Fibroblast of peridontal ligament (primary cell): ENCODE results near the gene BANF1.

Source experiments
- DNase-seq: peaks from one replicate; pipeline ENCODE4 v3.0.0-alpha.2; 2010; ENCODE audit errors: extremely low read depth

Gene BANF1, protein sequence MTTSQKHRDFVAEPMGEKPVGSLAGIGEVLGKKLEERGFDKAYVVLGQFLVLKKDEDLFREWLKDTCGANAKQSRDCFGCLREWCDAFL

DNA sequence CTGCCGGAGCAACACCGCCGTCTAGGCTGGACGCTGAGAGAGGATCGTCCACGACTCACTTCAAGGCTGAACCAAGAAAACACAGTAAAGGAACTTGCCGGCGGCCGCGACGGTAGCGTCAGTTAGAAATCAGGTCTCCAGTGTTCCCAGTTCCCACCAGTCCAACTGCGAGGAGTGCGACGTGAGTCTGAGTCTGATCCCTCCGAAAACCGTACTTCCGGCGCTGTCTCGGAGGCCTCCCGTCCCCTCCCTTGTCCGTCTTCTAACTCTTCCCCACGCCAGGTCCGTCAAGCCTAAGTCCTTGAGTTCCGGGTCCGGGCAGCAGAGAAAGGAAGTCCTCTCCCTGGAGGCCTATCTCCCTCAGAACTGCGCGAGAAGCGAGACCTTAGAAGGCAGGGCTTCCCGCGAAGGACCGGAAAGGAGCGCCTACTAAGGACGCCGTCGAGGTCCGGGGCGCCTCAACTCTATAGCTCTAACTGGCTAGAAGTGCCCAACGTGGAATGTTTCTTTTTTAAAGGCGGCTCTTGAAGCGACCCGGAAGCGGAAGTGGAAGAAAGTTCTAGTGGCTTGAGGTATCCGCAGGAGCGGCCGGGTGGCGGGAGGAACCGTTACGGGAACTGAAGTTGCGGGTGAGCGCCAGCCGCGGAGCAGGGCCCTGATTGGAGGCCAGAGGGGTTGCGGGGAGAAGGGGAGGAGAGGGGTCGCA, at the start of gene BANF1, which contains the start of gene EIF1AD:
BANF1 (plus strand) TSS at position 562 of the 706 bp plus-strand sequence. CDS start 748 bp downstream, outside the sequence.
EIF1AD (minus strand) TSS at position 216 of the 706 bp plus-strand sequence. CDS start 1,768 bp downstream, outside the sequence.
- DNase-seq: peak; percentile 99

DNA sequence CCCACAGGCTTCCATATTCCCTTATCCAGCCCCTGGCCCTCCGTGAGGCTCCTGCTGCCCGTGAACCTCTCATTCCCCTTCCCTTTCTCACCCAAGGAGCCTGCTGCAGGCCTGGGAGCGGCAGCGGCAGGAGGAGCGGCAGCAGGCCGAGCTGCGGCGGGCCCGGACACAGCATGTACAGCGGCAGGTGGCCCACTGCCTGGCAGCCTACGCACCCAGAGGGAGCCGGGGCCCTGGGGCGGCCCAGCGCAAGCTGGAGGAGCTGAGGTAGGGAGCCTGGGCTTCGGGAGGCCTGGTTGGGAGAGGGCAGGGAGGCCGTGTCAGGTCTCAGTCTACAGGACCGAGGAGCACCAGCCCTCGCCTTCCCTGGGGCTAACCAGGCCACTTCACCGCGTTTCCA, 48.8 kb upstream of the BANF1 start:
- no peak for DNase-seq

DNA sequence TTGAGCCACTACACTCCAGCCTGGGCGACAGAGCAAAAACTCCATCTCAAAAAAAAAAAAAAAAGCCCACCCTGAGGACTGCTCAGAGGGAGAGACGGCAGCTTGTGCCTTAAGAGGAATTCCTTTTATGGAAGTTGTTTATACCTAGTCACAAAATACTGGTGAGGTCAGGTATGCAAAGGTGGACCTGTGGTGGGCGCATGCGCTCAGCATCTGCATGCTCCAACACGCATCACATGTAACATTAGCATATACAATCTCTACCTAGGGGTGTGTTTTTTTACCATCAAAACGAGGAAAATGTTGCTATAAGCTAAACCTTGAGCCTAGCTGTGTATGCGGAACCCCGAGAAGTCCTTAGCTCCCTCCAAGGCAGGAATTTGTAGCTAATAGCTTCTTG, 47.5 kb upstream of the BANF1 start:
- no peak for DNase-seq

DNA sequence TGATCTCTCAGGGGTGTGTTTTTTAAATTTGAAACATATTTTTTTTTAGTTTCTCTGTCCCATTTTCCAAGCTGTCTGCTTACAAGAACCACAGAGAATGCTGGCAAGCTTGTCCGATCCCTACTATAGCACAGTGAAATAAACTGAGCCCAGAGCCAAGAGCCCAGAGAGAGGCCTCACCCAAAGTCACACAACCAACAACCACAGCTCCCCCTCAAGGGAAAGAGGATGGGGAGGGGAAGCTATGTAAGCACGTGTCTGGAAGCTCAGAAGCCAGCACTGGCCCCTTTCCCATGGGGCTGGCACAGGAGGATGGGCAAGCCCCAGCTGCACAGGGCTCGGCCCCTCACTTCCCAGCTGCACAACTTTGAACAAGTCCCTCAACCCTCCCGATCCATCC, 44.0 kb upstream of the BANF1 start:
- DNase-seq: peak; percentile 61

DNA sequence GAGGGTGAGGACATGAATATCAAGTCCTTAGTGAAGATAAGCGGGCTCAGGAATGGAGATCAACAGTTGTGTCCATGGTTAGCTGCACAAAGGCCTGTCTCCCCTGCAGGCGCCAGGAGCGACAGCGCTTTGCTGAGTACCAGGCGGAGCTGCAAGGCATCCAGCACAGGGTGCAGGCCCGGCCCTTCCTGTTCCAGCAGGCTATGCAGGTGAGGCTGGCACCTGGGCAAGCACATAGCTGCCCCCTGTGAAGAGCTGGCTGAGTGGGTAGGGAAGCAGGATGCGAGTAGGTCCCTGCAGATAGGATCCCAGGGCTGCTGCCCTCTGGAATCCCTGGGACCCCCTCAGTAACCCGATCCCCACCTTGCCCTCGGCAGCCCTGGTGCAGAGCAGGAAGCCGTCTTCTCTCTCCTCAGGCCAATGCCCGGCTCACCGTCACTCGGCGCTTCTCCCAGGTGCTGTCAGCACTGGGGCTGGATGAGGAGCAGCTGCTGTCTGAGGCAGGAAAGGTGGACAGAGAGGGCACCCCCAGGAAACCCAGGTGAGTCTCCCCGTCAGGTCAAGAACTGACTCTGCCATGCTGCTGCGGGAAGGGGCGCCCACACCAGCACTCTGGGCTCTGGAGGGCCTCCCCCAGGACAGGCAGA, 43.4 kb upstream of the BANF1 start:
- DNase-seq: no peak

DNA sequence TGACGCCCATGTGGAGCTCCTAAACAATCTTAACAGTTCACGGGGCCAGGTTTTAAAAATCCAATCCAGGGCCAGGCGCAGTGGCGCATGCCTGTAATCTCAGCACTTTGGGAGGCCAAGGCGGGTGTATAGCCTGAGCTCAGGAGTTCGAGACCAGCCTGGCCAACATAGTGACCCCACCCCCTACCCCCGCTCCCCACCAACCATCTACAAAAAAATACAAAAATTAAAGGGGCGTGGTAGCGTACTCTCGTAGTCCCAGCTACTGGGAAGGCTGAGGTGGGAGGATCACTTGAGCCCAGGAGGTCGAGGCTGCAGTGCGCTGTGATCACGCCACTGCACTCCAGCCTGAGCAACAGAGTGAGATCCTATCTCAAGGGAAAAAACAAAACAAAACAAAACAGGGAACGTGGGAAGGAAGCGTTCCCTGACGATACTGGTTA, 41.5 kb upstream of the BANF1 start:
- no peak for DNase-seq

DNA sequence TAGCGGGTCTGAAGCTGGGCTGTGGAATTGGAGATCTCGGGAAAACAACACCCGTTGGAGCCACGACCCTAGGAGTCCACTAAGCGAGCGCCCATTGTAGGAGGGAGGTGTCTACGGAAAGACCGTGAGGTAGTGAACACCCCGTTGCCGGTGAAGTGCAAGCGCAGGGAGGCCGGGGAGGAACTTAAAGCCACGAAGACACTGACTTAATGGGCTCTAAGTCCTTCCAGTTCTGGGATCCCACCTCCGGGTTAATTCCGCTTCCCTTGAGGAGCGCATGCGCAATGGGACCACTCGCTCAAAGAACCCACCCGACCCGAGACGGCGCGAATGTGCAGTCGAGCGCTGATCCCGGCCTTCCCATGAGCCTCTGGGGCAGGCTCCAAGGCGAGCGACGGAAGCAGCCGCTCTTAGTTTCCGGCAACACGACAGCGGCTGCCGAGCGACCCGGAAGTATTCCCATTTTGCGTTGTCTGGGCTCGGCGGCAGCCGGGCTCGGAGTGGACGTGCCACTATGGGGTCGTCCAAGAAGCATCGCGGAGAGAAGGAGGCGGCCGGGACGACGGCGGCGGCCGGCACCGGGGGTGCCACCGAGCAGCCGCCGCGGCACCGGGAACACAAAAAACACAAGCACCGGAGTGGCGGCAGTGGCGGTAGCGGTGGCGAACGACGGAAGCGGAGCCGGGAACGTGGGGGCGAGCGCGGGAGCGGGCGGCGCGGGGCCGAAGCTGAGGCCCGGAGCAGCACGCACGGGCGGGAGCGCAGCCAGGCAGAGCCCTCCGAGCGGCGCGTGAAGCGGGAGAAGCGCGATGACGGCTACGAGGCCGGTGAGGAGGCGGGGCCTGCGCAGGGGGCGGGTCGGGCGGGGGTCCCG, 40.8 kb upstream of the BANF1 start, which contains the start of gene SART1:
SART1 (plus strand) TSS at position 468 of the 874 bp plus-strand sequence; CDS start at position 515, 47 bp downstream.
- DNase-seq: peak; percentile 97

DNA sequence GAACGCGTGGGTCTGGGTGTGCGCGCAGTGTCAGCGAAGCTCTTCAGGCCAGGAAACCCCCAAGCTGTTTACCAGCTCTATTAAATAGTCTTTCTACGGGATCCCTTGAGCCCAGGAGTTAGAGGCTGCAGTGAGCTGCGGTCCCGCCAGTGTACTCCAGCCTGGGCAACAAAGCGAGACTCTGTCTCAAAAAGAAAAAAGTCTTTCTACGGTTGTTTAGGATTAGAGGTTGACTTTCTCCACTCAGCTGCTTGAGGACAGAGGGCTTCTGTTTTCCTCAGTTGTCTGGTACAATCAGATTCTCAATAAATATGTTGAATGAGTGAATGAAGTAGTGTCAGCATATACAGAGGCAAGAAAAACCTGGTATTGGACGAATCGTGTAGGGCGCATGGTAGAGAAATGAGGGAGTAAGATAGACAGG, 40.1 kb upstream of the BANF1 start:
- DNase-seq: no peak

DNA sequence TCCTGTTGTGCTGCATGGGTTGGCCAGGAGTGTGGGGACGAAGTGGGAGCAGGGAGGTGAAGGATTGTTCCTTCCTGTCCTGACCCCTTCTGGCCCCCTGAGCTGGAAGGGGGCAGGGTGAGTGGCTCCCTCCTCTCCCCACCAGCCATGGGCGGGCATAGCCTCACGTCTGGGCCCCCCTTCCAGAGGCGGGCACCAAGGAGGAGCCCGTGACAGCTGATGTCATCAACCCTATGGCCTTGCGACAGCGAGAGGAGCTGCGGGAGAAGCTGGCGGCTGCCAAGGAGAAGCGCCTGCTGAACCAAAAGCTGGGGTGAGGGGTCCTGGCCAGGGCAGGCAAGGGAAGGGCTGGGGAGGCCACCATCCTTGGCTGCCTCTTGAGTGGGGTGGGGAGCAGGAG, 37.4 kb upstream of the BANF1 start:
- DNase-seq: no peak

DNA sequence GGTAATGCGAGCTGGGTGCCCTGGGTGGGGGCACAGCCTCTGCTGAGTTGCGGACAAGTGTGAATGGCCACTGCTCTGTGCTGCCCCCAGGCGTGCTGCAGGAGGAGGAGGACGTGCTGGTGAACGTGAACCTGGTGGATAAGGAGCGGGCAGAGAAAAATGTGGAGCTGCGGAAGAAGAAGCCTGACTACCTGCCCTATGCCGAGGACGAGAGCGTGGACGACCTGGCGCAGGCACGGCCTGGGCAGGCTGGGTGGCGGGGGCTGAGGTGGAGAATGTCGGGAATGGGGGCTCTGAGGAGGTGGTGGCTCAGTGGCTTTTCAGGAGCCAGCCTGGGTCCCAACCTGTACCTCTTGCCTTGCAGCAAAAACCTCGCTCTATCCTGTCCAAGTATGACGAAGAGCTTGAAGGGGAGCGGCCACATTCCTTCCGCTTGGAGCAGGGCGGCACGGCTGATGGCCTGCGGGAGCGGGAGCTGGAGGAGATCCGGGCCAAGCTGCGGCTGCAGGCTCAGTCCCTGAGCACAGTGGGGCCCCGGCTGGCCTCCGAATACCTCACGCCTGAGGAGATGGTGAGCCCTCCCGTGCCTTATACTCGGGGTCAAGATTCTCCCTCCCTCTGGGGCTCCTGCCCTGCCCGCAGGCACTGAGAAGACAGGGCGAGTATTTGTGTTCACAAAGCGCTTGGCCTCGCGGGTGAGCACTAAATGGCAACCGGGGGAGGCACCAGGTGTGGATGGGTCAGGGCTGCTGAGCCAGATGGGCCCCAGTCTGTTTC, 36.1 kb upstream of the BANF1 start:
- no peak for DNase-seq

DNA sequence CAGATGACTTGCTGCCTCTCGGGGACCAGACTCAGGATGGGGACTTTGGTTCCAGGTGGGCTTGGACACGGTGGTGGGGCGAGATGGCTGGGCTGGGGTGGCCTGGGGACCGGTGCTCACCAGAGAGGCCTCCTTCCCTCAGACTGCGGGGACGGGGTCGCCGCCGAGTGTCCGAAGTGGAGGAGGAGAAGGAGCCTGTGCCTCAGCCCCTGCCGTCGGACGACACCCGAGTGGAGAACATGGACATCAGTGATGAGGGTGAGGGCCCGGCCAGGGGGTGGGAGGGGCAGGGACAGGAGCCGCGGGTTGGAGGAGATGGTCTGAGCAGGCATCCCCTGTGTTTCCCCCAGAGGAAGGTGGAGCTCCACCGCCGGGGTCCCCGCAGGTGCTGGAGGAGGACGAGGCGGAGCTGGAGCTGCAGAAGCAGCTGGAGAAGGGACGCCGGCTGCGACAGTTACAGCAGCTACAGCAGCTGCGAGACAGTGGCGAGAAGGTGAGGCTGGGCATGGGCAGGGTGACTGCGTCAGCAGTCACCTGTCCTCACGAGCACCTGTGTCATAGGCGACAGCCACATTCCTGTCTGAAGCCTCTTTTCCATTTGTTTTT, 34.9 kb upstream of the BANF1 start:
- DNase-seq: no peak

DNA sequence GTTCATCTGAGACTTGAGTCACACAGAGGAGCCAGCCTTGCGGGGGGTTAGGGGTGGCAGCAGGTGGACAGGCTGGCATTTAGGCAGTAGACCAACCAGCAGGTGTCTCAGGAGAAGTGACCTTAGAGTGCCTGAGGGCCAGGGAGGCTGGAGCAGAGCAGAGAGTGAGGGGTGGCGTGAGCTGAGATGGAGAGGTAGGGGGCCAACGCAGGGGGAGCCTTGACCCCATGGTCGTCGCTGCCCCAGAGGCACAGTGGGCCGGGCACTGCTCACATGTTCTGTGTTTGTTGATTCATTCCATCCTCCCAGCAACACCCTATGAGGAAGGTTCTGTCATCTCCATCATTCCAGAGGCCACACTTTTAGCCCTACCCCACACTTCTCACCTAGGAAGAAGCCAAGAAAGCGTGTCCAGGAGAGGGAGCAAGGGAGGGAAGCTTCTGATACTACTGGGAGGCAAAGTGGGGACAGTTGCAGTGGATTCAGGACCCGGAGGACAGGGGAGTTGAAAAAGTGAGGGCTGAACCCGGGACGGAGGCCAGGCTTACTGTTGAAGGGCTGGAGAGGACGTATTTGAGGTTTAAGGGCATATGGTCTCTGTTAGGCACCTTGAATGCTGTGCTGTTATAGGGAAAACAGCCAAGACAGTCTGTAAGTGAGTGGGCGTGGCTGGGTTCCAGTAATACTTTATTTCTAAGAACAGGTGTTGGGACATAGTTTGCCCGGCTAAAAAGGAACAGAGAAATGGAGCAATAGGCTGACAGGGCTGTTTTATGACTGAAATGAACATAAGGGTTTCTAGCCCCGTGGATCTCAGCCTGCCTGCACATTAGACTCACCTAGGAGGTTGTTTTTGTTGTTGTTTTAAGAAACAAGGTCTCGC, 33.5 kb upstream of the BANF1 start:
- DNase-seq: no peak

DNA sequence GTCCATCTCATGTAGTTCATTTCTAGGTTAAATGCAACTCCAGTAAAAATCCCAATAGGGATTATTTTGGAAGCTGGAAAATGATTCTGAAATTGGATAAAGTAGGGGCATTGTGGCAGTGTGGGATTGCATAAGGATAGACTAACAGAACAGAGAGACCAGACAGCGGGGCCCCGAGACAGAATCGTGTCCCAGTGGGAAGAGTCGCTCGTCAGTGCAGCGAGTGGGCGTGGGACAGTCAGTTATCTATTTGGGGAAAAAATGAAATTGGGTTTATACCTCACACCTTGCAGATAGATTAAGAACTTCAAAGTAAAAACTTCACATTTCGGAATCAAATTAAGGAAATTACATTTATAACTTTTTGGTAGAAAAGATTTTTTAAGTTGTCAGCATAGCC, 30.2 kb upstream of the BANF1 start:
- no peak for DNase-seq

DNA sequence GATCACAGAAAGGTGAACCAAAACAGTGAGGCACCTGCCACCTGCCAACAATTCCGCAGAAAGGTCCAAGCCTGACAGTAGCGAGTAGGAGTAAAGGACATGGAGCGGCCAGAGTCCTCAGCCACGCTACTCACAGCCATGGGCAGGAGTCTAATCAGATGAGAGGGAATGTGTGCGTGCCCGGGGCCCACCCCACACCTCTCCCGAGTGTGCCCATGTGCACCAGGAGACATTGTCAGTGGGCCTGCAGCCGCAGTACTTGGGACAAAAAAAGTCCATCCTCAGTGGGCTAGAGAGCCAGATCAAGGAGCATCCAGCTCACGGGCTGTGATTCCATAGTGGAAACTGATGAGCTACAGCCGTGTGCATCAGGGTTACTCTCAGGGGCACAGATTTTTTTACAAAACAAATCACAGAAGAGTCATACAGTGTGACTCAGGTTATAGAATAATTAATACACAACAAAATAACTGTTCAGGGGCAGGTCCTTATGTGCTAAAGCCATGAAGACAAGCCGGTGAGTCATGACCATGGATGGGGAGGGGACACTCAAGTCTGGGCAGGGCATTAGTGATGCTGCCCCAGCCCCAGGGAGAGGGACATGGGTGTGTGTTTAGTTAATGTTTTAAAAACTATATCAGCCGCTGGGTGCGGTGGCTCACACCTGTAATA, 28.7 kb upstream of the BANF1 start:
- DNase-seq: no peak

DNA sequence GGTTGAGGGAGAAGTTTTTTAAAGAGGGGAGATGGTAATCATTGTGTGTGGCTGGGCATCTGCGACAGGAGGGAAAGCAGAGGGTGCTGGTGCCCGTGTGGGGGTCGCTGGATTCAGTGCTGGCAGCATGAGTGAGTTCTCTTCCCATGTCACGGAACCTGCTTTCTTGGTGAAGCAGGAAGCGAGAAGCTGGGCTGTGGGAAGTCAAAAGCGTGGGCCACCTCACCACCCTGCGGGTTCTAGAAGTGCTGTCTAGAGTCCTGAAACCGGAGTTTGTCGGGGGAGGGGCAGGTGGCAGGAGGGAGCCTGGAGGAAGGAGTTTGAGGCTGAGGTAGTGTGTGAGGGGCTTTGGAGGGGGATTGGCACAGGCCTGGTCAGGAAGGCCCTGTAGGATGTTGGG, 26.5 kb upstream of the BANF1 start:
- DNase-seq: no peak

DNA sequence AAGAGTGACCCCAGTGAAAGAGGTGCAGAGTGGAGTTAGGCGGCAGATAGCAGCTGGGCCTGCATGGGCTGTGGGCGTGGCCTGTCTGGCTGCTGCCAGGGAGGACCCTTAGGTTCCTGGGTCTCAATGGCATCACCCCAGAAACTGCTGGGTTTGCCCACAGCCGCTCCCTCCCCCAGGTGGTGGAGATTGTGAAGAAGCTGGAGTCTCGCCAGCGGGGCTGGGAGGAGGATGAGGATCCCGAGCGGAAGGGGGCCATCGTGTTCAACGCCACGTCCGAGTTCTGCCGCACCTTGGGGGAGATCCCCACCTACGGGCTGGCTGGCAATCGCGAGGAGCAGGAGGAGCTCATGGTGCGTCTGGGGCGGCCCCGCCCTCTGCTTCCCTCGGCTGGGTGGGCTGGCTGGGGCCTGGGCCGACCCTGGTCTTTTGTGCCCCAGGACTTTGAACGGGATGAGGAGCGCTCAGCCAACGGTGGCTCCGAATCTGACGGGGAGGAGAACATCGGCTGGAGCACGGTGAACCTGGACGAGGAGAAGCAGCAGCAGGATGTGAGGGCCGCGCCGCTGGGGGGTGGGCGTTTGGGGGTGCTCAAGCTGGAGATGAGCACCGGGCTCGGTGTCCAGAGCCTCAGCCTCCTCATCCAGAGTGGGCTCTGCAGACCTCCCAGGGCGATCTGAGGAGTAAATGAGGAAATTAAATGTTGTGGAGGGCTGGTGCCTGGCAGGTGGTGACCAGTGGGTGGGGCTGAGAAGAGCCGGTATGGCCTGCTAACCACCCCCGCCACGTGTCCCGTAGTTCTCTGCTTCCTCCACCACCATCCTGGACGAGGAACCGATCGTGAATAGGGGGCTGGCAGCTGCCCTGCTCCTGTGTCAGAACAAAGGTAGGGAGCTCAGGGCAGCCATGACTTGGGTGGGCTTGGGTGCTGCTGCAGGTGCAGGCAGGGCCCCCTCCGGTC, 25.8 kb upstream of the BANF1 start:
- DNase-seq: no peak

DNA sequence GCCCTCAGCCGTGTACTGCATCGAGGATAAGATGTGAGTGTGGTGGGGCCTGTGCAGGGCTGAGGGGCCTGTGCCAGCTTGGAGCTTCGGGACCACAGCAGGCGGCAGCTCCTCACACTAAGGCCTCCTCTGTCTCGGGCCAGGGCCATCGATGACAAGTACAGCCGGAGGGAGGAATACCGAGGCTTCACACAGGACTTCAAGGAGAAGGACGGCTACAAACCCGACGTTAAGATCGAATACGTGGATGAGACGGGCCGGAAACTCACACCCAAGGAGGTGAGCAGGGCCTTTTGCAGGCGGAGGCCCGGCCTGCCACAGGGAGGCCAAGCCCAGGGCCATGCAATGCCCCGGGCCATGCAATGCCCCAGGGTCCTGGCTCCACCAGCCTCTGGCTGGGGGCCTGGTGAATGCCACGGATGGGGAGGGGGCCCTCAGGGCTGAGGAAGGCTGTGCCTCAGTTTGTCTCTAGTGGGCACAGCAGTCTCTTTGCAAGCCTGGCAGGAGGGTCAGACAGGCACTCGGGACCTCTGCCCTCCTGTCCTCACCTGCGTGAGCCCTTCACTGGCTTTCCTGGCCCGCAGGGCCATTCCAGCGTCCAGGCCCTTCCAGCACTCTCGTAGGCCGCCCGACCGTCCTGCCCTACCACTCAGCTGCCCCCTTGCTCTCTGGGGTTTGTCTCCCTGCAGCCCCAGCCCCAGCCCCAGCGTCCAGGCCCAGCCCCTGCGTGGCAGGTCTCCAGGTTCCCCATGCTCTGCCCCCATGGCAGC, 24.5 kb upstream of the BANF1 start:
- no peak for DNase-seq
